Endodermal cell (in vitro differentiated cells): ENCODE measurements around the gene PCNT. TPM values are rescaled to one million over a fixed set of nuclear protein-coding genes. Genes with fewer than 3 reads are reported as not detected.

Experiments used
- DNase-seq: peaks from one replicate; pipeline ENCODE4 v3.0.0-alpha.2; 2017
- H3K27ac ChIP-seq: 2 replicates; pipeline ENCODE4 v1.5.1; 2013; ENCODE audit warnings: mild to moderate bottlenecking, low read depth, low read length, moderate library complexity
- H3K27me3 ChIP-seq: 2 replicates; pipeline ENCODE4 v1.6.1; 2013; ENCODE audit warnings: mild to moderate bottlenecking, low read length, moderate library complexity; ENCODE audit not compliant: insufficient read depth, control insufficient read depth, poor library complexity, severe bottlenecking
- H3K36me3 ChIP-seq: 2 replicates; pipeline ENCODE4 v1.7.0; 2013; ENCODE audit warnings: mild to moderate bottlenecking, low read length, moderate library complexity; ENCODE audit not compliant: control insufficient read depth, insufficient read depth
- H3K4me1 ChIP-seq: one replicate; pipeline ENCODE4 v1.7.0; 2013; ENCODE audit warnings: low read length; ENCODE audit not compliant: control insufficient read depth, insufficient read depth
- H3K4me3 ChIP-seq: 2 replicates; pipeline ENCODE4 v1.5.1; 2013; ENCODE audit warnings: mild to moderate bottlenecking, low read length, moderate library complexity
- H3K9ac ChIP-seq: 2 replicates; pipeline ENCODE4 v1.6.1; 2013; ENCODE audit warnings: mild to moderate bottlenecking, low read length, moderate library complexity; ENCODE audit not compliant: poor library complexity, severe bottlenecking; ENCODE audit errors: extremely low read depth
- H3K9me3 ChIP-seq: 2 replicates; pipeline ENCODE4 v1.6.1; 2013; ENCODE audit warnings: mild to moderate bottlenecking, low read length, moderate library complexity; ENCODE audit not compliant: control insufficient read depth
- H3K27ac Mint-ChIP-seq: 2 replicates; pipeline ENCODE4 v1.8.0; 2020; ENCODE audit warnings: mixed read lengths
- H3K27me3 Mint-ChIP-seq: 2 replicates; pipeline ENCODE4 v1.8.0; 2021; ENCODE audit warnings: mild to moderate bottlenecking, mixed read lengths; ENCODE audit not compliant: insufficient read depth
- H3K36me3 Mint-ChIP-seq: 2 replicates; pipeline ENCODE4 v1.8.0; 2020; ENCODE audit warnings: low read depth, mixed read lengths
- H3K4me1 Mint-ChIP-seq: 2 replicates; pipeline ENCODE4 v1.8.0; 2020; ENCODE audit warnings: mixed read lengths
- H3K4me3 Mint-ChIP-seq: 2 replicates; pipeline ENCODE4 v1.8.0; 2020; ENCODE audit warnings: mild to moderate bottlenecking, moderate library complexity, mixed read lengths
- H3K9me3 Mint-ChIP-seq: 2 replicates; pipeline ENCODE4 v1.8.0; 2020; ENCODE audit warnings: mild to moderate bottlenecking, mixed read lengths
- CTCF ChIP-seq: fragments of 200-600 bp; sonication (generic); conservative IDR thresholded peaks from 2 replicates; pipeline ENCODE4 v1.5.0; 2021; ENCODE audit warnings: antibody characterized with exemption, mild to moderate bottlenecking
- WGBS, 2 experiments: methylation state at CpG; one replicate each; pipeline versions ENCODE4 v1.1.5 to v1.1.7; 2013; ENCODE audit warnings: missing lambda C conversion rate in 2 of 2, mixed read lengths in 1 of 2; ENCODE audit not compliant: insufficient coverage in 1 of 2, insufficient read length in 1 of 2; 5-methylcytosine and 5-hydroxymethylcytosine counted together
- total RNA-seq, 2 donors: library from RNA; stranded (reverse); fragmentation: NEBNext Ultra II Directional in 1 of 2; extraction: Animal tissue kit (Norgen Biotek cat#: 25700) in 1 of 2; gene quantifications; 2 replicates in 1 of 2; 3 replicates in 1 of 2; pipeline ENCODE4 v1.2.1, GENCODE V29; 2021

PCNT gene
- total RNA-seq, 2 donors from 2014 or later = 40.1 to 40.7 TPM

GRCh38 chr21:46349134-46349760 lies 25.3 kb downstream of the PCNT start:
- no peak for TF ChIP-seq CTCF
- Histone ChIP-seq H3K36me3 (peaks cover 72% of the 10 kb centered on the region), H3K4me1 (no peaks in the 10 kb centered on the region), H3K4me3 (no peak overlapping the region), H3K9me3 (no peaks in the 10 kb centered on the region), H3K27ac (no peak overlapping the region), H3K27me3 (no peaks in the 10 kb centered on the region), H3K9ac (no peak overlapping the region)
- DNase-seq = no peak
- H3K27me3 Mint-ChIP-seq = no peaks in the 10 kb centered on the region
- no peaks in the 10 kb centered on the region for H3K4me1 Mint-ChIP-seq
- peaks cover 77% of the 10 kb centered on the region for H3K36me3 Mint-ChIP-seq
- no peak overlapping the region for H3K4me3 Mint-ChIP-seq
- no peak overlapping the region for H3K27ac Mint-ChIP-seq
- no peaks in the 10 kb centered on the region for H3K9me3 Mint-ChIP-seq
- 97% methylated on average over 13 to 17 of the region's 17 CpGs for WGBS, 2 experiments

GRCh38 chr21:46350571-46350970 lies 26.6 kb downstream of the PCNT start:
- Histone ChIP-seq H3K9ac (no peak overlapping the region), H3K4me3 (no peak overlapping the region), H3K9me3 (no peaks in the 10 kb centered on the region), H3K27me3 (no peaks in the 10 kb centered on the region), H3K36me3 (peaks cover 72% of the 10 kb centered on the region), H3K27ac (no peak overlapping the region), H3K4me1 (no peaks in the 10 kb centered on the region)
- H3K4me3 Mint-ChIP-seq = no peak overlapping the region
- H3K9me3 Mint-ChIP-seq = no peaks in the 10 kb centered on the region
- DNase-seq = no peak
- no peaks in the 10 kb centered on the region for H3K27me3 Mint-ChIP-seq
- H3K4me1 Mint-ChIP-seq = no peaks in the 10 kb centered on the region
- H3K36me3 Mint-ChIP-seq = peaks cover 77% of the 10 kb centered on the region
- TF ChIP-seq CTCF = no peak
- 91 to 98% methylated on average over 5 to 7 of the region's 8 CpGs for WGBS, 2 experiments
- no peak overlapping the region for H3K27ac Mint-ChIP-seq

GRCh38 chr21:46350981-46351380 lies 27.0 kb downstream of the PCNT start:
- Histone ChIP-seq H3K4me1 (no peaks in the 10 kb centered on the region), H3K9ac (no peak overlapping the region), H3K9me3 (no peaks in the 10 kb centered on the region), H3K36me3 (peaks cover 68% of the 10 kb centered on the region), H3K27me3 (no peaks in the 10 kb centered on the region), H3K27ac (no peak overlapping the region), H3K4me3 (no peak overlapping the region)
- Mint-ChIP-seq H3K4me1 (no peaks in the 10 kb centered on the region), H3K9me3 (no peaks in the 10 kb centered on the region), H3K36me3 (peaks cover 74% of the 10 kb centered on the region), H3K27ac (no peak overlapping the region), H3K27me3 (no peaks in the 10 kb centered on the region), H3K4me3 (no peak overlapping the region)
- no peak for DNase-seq
- TF ChIP-seq CTCF = no peak
- WGBS, 2 experiments = 96% methylated on average over 9 to 13 of the region's 13 CpGs
